SK-N-MC (cell line): ENCODE results near the gene ARHGEF26.

Source experiments
- EZH2 ChIP-seq: fragments of 200-600 bp; sonication (generic); IDR thresholded peaks from one replicate; pipeline ENCODE4 v1.6.1; 2017; ENCODE audit warnings: antibody characterized with exemption
- FOXP2 ChIP-seq: optimal IDR thresholded peaks from 2 replicates; pipeline ENCODE3; 2011; ENCODE audit warnings: mild to moderate bottlenecking, moderate library complexity; ENCODE audit not compliant: insufficient read depth; ENCODE audit errors: extremely low read length, control extremely low read depth
- POLR2AphosphoS5 ChIP-seq: IDR thresholded peaks from 2 replicates; pipeline ENCODE4 v1.6.1; 2012; ENCODE audit warnings: mild to moderate bottlenecking, low read depth, low read length, borderline replicate concordance

- no peak for TF ChIP-seq POLR2AphosphoS5
- no peak for TF ChIP-seq EZH2
- TF ChIP-seq FOXP2 = no peak
These were observed 8.4 kb downstream of the ARHGEF26 start for GRCh38 chr3:154129625-154130024.
